ENCODE results near the gene KLB.
"Not testable (repeated sequence)": the region's sequence is repeated elsewhere in the genome, so short reads cannot be mapped to it uniquely, and the experiment has no call there.

The KLB gene

DNA sequence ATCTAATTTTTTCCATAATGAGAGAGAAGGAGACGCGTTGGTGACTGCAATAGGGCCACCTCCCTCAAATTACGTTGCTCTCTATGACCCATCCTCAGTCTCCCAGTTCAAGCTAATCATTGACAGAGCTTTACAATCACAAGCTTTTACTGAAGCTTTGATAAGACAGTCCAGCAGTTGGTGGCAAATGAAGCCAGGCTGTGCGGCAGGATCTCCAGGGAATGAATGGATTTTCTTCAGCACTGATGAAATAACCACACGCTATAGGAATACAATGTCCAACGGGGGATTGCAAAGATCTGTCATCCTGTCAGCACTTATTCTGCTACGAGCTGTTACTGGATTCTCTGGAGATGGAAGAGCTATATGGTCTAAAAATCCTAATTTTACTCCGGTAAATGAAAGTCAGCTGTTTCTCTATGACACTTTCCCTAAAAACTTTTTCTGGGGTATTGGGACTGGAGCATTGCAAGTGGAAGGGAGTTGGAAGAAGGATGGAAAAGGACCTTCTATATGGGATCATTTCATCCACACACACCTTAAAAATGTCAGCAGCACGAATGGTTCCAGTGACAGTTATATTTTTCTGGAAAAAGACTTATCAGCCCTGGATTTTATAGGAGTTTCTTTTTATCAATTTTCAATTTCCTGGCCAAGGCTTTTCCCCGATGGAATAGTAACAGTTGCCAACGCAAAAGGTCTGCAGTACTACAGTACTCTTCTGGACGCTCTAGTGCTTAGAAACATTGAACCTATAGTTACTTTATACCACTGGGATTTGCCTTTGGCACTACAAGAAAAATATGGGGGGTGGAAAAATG is at the start of gene KLB:
KLB (plus strand) TSS at position 168 of the 821 bp plus-strand sequence; CDS start at position 188, 20 bp downstream.
- peak; percentile 39 for DNase-seq (ENCODE audit: low spot score)

DNA sequence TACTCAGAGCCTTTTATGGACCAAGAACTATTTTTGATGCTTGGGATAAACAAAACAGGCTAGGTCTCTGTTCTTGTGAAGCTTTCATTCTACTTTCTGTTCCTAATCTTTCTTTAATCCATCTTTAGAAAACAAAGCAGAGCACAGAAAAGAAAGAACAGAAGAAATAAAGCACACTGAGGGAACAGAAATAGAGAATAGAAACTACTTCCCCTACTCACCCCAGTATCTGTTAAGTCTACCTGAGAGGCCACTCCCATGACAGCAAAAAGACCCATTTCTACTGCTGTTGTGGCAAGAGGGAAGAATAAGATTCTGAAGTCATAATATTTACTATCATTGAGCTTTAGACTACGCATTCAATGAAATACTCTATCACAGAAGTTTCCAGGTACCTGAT is 49.7 kb upstream of the KLB start:
- DNase-seq (ENCODE audit: low spot score), result no peak

DNA sequence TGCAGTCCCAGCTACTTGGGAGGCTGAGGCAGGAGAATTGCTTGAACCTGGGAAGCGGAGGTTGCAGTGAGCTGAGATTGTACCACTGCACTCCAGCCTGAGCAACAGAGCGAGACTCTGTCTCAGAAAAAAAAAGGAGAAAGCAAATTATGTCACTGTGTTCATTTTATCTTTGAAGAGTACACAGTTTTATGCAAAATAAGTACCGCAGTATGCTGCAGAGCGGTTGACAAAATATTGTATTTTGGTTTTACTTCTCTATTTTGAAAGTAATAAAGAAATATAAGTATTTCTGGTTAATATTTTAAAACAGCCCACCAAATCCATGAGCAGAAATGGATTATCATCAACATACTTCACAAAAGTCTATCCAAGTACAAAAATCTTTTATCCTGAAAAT is 46.1 kb upstream of the KLB start:
- not testable (repeated sequence) for DNase-seq (ENCODE audit: low spot score)

DNA sequence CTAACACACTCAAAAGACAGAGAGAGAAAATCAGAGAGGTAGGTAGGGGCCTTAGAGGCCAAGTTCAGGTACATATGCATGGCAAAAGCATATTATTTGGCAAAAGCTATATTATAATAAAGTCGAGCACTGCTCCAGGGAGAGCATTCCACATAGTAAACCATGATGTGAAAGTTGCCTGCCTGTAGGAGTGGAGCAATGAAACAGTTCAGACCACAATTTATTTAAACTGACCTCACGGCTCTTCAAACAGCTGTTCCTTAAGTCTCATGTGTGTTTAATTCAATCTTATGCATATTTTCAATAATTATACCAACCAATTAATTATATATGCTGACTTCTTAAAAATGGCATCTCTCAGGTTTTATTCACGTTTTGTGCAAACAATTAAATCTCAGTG is 43.9 kb upstream of the KLB start:
- no peak for DNase-seq (ENCODE audit: low spot score)

DNA sequence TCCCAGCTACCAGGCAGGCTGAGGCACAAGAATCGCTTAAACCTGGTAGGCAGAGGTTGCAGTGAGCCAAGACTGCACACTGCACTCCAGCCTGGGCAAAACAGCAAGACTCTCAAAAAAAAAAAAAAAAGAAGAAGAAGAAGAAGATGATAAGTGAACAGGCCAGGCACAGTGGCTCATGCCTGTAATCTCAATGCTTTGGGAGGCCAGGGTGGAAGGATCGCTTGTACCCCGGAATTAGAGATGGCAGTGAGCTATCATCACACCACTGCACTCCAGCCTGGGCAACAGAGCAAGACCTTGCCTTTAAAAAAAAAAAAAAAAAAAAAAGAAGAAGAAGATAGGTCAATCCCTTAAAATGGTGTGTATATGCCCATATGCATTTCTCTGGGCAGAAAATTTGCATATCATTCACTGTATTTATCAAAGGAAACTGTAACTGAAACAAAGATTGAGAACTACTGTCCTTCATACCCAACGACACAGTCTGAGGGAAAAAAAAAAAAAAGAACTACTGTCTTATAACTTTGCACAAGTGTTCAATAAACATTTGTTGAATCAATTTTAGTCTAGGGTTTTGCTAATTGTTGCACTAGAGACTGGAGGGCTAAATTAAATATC is 42.8 kb upstream of the KLB start:
- DNase-seq (ENCODE audit: low spot score), result no peak

DNA sequence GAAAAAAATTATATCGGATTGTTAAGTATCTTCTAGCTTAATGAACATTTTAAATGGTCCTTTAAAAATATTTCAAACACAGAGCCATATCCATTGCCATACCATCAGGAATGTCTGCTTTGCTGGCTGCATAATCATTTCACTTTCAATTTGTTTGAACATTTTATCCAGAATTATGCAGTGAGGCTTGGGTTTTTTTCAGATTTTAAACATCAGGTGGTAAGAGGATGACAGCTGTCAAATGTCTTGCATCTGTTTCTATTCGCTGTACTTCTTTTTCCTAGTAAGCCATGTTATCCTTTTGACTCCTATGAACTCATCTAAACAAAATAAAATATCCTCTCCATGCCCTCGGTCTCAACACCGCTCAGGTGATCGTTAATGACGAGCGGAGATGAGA is 41.4 kb upstream of the KLB start:
- DNase-seq (ENCODE audit: low spot score), result no peak

DNA sequence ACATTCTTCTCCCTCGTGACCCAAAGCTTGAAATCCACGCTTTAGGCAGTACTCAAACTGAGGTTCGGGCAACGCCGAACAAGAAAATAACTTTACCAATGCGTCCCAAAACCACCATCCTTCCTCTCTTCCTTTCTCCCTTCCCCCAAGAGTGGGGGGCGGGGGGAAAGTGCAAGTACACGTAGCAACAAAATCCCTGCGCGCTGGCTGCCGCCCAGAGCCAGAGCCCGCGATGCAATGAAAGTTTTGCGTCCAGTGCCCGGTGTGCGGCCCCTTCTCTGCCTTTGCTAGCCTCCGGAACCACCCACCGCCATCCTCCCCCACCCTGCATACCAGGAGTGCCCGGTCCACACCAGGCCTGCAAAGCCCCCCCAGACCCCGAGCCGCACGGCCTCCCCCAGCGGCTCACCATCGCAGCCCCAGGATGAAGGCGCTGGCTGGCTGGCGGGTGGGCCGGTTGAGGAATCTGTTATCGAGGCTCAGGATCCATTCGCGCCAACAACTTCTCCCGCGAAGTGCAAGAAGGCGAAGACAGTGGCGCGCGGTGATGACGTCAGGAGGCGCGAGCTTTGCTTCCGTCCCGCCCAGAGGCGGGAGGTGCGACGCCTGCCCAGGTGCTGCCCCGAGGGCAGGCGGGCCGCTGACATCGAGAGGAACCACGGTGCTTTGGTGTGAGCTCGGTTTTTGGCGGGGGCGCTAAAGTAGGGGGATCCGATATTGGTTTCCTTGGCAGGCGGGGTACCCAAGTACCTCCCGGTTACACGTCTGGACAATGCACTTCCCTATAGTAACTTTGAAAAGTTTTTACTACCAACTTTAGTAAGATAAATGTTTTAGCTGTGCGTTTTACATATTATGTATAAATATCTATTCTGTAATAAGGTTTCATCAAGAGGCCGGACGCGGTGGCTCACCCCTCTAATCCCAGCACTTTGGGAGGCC is 40.6 kb upstream of the KLB start, which contains the start of gene RFC1:
RFC1 (minus strand) TSS at position 533 of the 942 bp plus-strand sequence; CDS start at position 412, 121 bp downstream.
- DNase-seq (ENCODE audit: low spot score), result peak; percentile 46

DNA sequence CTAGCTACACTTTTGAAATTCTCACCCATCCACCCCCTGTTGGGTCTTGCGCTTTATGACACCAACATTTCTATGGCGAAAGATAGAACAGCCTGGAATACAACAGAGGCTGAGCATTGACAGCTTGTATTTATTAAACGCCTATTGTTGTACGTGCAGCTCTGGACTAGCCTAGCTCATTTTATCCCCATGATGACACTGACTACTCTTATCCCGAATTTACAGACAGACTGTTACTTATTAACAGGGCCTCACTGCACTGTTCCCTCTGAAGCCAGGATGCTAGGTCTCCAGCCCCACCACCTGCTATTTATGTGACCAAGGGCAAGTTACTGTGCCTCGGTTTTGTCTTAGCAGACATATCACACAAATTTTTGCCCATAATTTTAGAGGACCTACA is 39.6 kb upstream of the KLB start:
- DNase-seq (ENCODE audit: low spot score), result peak; percentile 27

DNA sequence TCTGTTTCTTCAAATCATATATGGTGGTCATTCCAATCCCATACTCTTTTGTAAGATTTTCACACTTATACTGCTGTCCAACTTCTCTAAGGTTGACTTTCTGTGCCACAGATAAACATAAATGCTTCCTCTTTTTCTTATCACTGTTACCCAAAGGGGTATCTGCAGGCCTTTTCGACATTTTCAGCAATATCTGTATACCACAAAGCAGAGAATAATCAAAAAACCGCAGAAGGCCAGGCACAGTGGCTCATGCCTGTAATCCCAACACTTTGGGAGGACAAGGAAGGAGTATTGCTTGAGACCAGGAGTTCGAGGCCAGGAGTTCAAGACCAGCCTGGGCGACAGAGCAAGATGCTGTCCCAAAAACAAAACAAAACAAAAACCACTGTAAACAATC is 37.4 kb upstream of the KLB start:
- no peak for DNase-seq (ENCODE audit: low spot score)

DNA sequence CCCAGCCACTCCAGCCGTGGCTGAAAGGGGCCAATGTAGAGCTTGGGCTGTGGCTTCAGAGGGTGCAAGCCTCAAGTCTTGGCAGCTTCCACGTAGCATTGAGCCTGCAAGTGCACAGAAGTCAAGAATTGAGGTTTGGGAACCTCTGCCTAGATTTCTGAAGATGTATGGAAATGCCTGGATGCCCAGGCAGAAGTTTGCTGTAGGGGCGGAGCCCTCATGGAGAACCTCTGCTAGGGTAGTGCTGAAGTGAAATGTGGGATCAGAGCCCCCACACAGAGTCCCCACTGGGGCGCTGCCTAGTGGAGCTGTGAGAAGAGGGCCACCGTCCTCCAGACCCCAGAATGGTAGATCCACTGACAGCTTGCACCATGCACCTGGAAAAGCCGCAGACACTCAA is 35.5 kb upstream of the KLB start:
- DNase-seq (ENCODE audit: low spot score), result not testable (repeated sequence)

DNA sequence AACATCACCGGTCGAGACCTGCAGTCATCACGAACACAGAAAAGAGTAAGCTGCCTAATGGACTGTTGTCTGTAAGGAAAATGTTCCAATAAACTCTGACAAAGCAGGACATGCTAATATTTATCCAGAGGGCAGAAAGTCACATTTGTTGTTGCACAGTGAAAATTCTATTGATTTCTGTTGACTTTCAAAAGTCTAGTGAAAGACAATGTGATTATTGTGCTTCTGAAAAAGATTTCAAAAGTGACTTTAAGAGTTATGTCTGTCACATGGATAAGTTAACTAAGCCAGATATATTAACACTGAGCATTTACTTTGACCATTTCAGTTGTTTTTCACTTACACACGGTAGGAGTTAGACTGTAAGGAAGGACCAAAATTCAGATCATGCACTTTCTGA is 31.3 kb upstream of the KLB start:
- peak; percentile 16 for DNase-seq (ENCODE audit: low spot score)

DNA sequence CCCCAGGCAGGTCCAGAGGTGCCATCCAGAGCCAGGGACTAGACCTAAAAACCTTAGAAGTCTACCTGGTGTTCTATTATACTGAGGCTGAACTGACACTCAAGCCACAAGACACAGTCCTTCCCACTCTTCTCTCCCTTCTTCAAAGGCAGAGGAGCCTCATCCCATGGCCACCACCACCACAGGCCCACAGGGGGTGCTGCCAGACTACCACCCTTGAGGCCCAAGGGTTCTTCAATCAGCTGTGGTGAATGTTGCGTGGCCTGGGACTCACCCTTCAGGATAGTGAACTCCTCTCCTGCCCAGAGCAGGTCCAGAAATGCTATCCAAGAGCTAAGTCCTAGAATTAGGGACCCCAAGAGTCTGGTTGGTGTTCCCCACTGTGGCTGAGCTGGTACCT is 23.0 kb upstream of the KLB start:
- DNase-seq (ENCODE audit: low spot score), result no peak

DNA sequence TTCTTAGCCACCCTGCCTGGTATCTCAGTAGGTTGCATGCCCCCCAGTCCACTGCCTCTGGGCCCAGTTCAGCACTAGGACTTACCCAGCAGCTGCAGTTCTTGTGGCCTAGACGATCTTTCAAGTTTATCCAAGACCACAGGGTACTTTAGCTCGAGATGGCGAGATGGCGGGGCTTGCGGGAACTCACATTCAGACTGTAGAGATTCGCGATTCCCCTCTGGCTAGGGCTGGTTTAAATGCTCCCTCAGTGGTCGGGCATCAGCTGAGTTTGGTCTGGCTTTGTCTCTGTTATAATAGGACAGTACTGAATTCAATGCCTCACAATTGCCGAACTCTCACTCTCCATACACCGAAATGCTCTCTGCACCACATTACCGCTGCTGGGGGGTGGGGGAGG is 22.2 kb upstream of the KLB start:
- DNase-seq (ENCODE audit: low spot score), result no peak

DNA sequence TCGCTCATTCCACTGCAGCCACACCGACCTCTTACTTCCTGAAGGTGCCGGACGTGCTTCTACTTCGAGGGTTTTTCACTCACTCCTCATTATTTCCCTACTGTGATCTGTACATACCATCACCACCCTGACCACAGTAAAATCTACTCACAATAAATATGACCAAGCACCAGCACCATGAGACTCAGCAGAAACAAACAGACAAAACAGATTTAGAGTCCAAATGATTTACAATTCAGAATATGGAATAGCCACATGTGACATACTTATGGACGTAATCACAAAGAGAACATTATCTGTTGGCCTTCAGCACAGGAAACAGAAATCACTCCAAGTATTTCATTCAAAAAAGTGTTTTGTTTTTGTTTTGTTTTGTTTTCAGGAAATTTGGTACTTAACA is 16.1 kb upstream of the KLB start:
- DNase-seq (ENCODE audit: low spot score), result no peak

DNA sequence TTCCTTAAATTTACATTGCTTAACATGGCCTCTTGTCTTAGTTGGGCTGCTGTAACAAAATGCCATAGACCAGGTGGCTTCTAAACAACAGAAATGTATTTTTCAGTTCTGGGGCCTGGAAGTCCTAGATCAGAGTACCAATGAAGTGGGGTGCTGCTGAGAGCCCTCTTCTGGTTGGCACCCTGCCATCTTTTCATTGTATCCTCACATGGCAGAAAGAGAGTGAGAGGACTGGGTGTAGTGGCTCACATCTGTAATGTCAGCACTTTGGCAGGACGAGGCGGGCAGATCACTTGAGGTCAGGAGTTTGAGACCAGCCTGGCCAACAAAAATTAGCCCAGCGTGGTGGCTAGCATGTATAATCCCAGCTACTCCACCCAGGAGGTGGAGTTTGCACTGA is 12.0 kb upstream of the KLB start:
- no peak for DNase-seq (ENCODE audit: low spot score)

DNA sequence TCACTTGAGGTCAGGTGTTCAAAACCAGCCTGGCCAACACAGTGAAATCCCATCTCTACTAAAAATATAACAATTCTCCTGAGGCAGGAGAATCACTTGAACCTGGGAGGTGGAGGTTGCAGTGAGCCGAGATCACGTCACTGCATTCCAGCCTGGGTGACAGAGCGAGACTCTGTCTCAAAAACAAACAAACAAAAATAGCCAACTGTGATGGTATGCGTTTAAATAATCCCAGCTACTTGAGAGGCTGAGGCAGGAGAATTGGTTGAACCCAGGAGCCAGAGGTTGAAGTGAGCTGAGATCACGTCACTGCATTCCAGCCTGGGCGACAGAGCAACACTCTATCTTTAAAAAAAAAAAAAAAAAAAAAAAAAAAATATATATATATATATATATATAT is 5.1 kb upstream of the KLB start:
- not testable (repeated sequence) for DNase-seq (ENCODE audit: low spot score)

DNA sequence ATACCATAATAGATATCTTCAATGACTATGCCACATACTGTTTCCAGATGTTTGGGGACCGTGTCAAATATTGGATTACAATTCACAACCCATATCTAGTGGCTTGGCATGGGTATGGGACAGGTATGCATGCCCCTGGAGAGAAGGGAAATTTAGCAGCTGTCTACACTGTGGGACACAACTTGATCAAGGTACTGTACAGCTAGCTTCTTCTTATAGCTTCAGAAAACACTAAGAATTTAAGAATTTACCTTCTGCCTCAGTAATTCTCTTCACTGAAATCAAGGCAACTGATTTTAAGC is 805 bp downstream of the KLB start:
- no peak for DNase-seq (ENCODE audit: low spot score)

DNA sequence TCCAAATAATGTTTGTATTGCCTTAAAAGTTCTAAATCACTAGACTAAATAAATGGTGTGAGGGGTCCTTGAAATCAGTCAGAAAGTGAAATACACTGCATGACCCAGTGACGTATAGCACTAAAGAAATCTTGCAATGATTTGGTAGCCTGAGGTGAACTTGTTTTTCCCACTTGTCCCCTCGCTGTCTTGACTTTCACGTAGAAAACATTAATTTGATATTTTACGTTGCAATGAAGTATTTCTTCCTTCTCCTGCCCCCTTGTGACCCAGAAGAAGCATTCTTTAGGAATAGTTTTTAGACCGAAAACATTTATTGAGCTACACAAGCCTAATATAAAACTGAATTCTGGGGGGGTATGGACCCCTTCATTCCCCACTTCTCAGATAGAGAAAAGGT is 3.7 kb downstream of the KLB start:
- DNase-seq (ENCODE audit: low spot score), result no peak

DNA sequence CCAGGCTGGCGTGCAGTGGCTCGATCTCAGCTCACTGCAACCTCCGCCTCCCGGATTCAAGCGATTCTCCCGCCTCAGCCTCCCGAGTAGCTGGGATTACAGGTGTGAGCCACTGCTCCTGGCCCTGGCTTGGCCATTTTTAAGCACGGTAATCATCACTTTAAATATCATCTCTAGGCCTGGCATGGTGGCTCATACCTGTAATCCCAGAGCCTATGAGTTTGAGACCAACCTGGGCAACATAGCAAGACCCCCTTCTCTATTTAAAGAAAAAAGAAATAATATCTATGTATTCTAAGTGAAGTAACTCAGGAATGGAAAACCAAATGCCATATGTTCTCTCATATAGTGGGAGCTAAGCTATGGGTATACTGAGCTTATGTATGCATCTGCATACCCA is 4.8 kb downstream of the KLB start:
- not testable (repeated sequence) for DNase-seq (ENCODE audit: low spot score)

DNA sequence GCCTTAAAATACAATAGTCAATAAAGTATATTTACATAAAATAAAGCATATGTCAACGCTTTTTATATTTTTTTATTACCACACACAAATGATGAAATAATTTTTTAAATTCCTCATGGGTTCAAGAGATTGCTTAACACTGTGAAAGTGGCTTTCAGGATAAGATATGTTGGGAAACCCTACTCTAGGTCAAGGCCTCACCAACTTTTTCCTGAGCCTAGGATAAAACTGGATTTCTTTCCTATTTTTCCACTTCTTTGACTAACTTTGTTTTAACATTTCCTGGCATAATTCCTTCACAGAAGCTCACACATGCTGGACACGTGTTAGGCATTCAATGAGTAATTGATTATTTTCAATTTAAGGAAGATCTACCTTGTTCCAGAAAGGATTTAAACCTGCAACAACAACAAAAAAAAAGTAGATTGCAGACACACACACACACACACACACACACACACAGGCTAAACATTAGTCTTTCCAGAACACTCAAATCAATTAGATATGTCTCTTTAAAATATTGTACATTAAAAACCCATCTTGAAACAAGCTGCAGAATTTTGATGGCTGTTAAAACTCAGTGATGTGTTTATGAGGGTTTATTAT is 9.1 kb downstream of the KLB start:
- no peak for DNase-seq (ENCODE audit: low spot score)

DNA sequence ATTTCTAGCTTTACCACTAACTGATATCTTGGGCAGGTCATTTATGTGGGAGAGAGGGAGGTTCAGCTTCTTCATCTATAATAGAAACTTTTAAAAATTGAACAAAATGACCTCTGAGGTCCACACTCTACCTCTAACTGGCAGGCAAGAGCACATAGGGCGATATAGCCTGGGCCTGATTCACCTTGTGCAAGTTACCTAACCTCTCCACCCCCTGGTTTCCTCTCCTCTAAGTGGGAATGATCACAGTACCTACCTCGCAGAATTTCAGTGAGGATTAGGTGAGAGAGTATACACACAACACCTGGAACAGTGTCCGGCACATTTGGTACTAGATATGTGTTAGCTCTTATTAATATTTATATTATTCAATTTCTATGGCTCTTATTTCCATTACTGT is 15.5 kb downstream of the KLB start:
- no peak for DNase-seq (ENCODE audit: low spot score)

DNA sequence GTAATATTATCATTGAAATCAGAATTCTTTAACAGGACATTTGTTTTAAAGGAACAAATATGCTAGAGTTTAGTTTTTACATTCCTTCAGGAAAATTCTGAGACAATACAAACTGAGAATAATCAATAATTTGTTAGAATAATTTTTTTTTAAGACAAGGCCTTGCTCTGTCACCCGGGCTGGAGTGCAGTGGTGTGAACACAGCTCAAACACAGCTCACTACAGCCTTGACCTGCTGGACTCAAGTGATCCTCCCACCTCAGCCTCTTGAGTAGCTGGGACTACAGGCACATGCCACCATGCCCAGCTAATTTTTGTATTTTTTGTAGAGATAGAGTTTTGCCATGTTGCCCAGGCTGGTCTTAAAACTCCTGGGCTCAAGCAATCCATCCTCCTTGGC is 18.6 kb downstream of the KLB start:
- not testable (repeated sequence) for DNase-seq (ENCODE audit: low spot score)
